Pancreas (tissue), 10 donors: ENCODE measurements around the gene CCDC15. TPM values are rescaled to one million over a fixed set of nuclear protein-coding genes. Genes with fewer than 3 reads are reported as not detected.

Source experiments
- ATAC-seq, 4 donors: fragments of 200-7000 bp; cut with Tn5 transposase; one replicate each; pipeline versions ENCODE4 v1.8.0 to v1.9.1; 2020; ENCODE audit warnings: mild to moderate bottlenecking in 4 of 4, moderate library complexity in 4 of 4
- DNase-seq, 6 donors: peaks; one replicate each; pipeline ENCODE4 v3.0.0-alpha.2; 2020
- FAIRE-seq: peaks from 2 replicates; lab custom pipeline; 2012; peaks lifted over from hg19 to GRCh38; lab: Jason Lieb, UNC
- H3K27ac ChIP-seq, 4 donors: fragments of 200-600 bp; sonication (generic); 1 replicate in 3 of 4; 2 replicates in 1 of 4; pipeline versions ENCODE4 v1.5.0 to v1.8.0; 2020
- H3K27me3 ChIP-seq, 4 donors: fragments of 200-600 bp; one replicate each; pipeline ENCODE4 v1.8.0; 2021
- H3K36me3 ChIP-seq, 3 donors: fragments of 200-600 bp; sonication (generic) in 1 of 3; one replicate each; pipeline versions ENCODE4 v1.5.0 to v1.8.0; 2020 to 2021
- H3K4me1 ChIP-seq, 3 donors: fragments of 200-600 bp; one replicate each; pipeline ENCODE4 v1.8.0; 2021
- H3K4me3 ChIP-seq, 4 donors: fragments of 200-600 bp; sonication (generic) in 2 of 4; one replicate each; pipeline versions ENCODE4 v1.5.0 to v1.8.0; 2020 to 2021
- H3K9me3 ChIP-seq, 4 donors: fragments of 200-600 bp; one replicate each; pipeline ENCODE4 v1.8.0; 2021
- WGBS, 2 donors: extraction: QIAGEN DNeasy Blood & Tissue Kit; methylation state at CpG; one replicate each; pipeline ENCODE4 v1.1.7; 2013; 5-methylcytosine and 5-hydroxymethylcytosine counted together
- intact Hi-C, 3 donors: fragments of 100-400 bp; cut with DNase I; formaldehyde crosslinking; loops; one replicate each; pipeline versions ENCODE4 v1.11.1 to v1.14.2; 2022
- polyA plus RNA-seq, 2 donors: library from polyadenylated mRNA; stranded (reverse); fragments of 200-250 nt; gene quantifications; one replicate each; pipeline ENCODE4 v1.2.3, GENCODE V29; 2013
- total RNA-seq, 6 donors: library from RNA; stranded (reverse); fragmentation: NEBNext Ultra II Directional in 4 of 6; extraction: Animal tissue kit (Norgen Biotek cat#: 25700) in 4 of 6; gene quantifications; one replicate each; pipeline versions ENCODE4 v1.2.1 to v1.2.4, GENCODE V29; 2021 to 2023
- TF ChIP-seq, protein P1 (sequence below), 4 donors: fragments of 200-600 bp; sonication (generic) in 3 of 4; IDR thresholded peaks; one replicate each; pipeline versions ENCODE4 v1.5.0 to v1.8.0; 2021; ENCODE audit warnings: antibody characterized with exemption in 4 of 4
- donor health status: healthy with polysubstance abuse.
- donor health status: DM: no; HTN: no; CAD: no; lungs with moderate emphysema.
- donor health status: DM: no; HTN: no; CAD: no.
- donor health status: control.
- donor health status: control.
- donor health status: Bipolar disorder and iron deficiency.
- donor health status: DM: yes; HTN: yes; CAD: no.
- donor health status: DM: no; HTN: no; CAD: no.
- donor health status: DM: no; HTN: no; CAD: no.
- donor health status: DM: yes; HTN: yes; CAD: no.

The CCDC15 gene
- total and polyA plus RNA-seq, 8 donors: 0.23 to 1.4 (median 0.73) TPM

DNA sequence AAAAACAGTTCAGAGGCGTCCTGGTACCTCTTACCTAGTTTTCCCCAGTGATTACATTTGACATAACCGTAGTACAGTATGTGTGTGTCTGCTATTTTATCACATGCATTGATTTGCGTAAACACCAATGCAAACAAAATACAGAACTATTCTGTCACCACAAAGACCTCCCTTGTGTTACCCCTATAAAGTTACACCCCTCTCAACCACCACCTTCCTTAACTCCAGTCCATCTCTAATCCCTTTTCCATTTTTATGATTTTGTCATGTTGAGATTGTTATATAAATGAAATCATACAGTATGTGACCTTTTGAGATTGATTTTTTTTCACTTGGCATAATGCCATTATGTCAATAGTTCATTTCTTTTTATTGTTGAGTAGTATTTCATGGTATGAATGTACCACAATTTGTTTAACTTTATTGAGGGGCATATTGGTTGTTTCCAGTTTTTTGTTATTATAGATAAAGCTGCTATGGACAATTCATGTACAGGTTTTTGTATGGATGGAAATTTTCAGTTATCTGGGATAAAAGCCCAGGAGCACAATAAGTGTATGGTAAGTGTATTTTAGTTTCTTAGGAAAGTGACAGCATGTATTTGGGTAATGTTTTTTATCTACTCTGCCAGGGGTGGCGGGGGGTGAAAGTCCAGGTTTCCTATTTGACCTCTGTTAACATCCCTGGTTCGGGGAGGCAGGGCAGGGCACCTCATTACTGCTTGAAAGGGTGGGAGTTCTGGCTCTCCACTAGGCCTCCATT, 103.1 kb downstream of the CCDC15 start:
- no peaks in the 10 kb centered on the region for H3K4me1 ChIP-seq
- no peak overlapping the region for H3K4me3 ChIP-seq
- intact Hi-C loops: no loop called here
- H3K27ac ChIP-seq: no peak overlapping the region
- ATAC-seq (no peak), DNase-seq (no peak), FAIRE-seq (no peak)
- no peaks in the 10 kb centered on the region for H3K36me3 ChIP-seq
- H3K27me3 ChIP-seq: no peaks in the 10 kb centered on the region
- H3K9me3 ChIP-seq: no peaks in the 10 kb centered on the region
- WGBS, 2 donors: 67 to 68% methylated on average over 5 of the region's 5 CpGs
- TF ChIP-seq, protein P1, sequence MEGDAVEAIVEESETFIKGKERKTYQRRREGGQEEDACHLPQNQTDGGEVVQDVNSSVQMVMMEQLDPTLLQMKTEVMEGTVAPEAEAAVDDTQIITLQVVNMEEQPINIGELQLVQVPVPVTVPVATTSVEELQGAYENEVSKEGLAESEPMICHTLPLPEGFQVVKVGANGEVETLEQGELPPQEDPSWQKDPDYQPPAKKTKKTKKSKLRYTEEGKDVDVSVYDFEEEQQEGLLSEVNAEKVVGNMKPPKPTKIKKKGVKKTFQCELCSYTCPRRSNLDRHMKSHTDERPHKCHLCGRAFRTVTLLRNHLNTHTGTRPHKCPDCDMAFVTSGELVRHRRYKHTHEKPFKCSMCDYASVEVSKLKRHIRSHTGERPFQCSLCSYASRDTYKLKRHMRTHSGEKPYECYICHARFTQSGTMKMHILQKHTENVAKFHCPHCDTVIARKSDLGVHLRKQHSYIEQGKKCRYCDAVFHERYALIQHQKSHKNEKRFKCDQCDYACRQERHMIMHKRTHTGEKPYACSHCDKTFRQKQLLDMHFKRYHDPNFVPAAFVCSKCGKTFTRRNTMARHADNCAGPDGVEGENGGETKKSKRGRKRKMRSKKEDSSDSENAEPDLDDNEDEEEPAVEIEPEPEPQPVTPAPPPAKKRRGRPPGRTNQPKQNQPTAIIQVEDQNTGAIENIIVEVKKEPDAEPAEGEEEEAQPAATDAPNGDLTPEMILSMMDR (IDR thresholded peaks at IDR 0.05): no peak

DNA sequence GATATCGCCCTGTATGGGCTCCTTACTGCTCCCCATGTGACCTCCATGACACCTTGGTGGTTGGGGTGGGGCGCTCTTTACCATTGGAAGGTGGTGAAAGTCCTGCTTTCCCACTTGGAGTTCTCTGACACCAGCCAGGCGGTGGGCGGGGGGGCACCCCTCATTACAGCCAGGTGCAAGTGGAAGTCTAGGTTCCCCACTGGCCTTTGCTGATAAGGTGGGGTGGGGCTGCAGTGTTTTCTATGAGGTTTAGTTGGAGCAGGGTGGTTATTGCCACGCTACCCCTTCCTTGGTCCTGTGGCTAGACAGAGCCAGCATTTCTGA, 103.7 kb downstream of the CCDC15 start:
- no peak for FAIRE-seq
- 95 to 96% methylated on average over 5 of the region's 5 CpGs for WGBS, 2 donors
- Histone ChIP-seq H3K36me3 (no peaks in the 10 kb centered on the region), H3K9me3 (no peaks in the 10 kb centered on the region), H3K4me1 (no peaks in the 10 kb centered on the region), H3K27me3 (no peaks in the 10 kb centered on the region), H3K27ac (no peak overlapping the region), H3K4me3 (no peak overlapping the region)
- TF ChIP-seq, protein P1 (IDR thresholded peaks at IDR 0.05): no peak
- intact Hi-C loops: no loop called here
- no peak for ATAC-seq
- DNase-seq: peak in 1 of 6 donors; percentile 29

DNA sequence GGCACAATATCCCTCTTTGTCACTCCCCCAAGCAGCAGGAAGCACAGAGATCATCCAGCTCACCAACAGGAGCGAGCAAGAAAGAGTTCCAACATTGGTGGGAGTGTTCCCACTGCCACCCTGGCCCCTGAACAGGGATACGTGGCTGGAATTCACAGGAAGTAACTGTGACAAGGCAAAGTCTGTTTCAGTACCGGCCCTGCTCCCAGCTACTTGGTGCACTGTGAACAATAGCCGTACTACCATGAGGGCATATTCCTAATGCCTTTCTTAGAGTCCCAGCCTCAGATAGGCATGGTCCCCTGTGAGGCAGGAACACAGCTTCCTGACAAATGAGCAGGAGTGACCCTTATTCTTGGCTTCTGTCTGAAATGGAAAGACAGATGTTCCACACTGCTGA, 107.3 kb downstream of the CCDC15 start:
- 69 to 77% methylated on average over 4 of the region's 4 CpGs for WGBS, 2 donors
- intact Hi-C loops: no loop called here
- H3K9me3 ChIP-seq: no peaks in the 10 kb centered on the region
- TF ChIP-seq, protein P1 (IDR thresholded peaks at IDR 0.05): no peak
- ATAC-seq: no peak
- no peaks in the 10 kb centered on the region for H3K27me3 ChIP-seq
- FAIRE-seq: no peak
- H3K36me3 ChIP-seq: no peaks in the 10 kb centered on the region
- H3K4me1 ChIP-seq: peaks cover 5 to 6% (median 5%) of the 10 kb centered on the region in 3 donors
- DNase-seq: no peak
- no peak overlapping the region for H3K27ac ChIP-seq
- no peak overlapping the region for H3K4me3 ChIP-seq

DNA sequence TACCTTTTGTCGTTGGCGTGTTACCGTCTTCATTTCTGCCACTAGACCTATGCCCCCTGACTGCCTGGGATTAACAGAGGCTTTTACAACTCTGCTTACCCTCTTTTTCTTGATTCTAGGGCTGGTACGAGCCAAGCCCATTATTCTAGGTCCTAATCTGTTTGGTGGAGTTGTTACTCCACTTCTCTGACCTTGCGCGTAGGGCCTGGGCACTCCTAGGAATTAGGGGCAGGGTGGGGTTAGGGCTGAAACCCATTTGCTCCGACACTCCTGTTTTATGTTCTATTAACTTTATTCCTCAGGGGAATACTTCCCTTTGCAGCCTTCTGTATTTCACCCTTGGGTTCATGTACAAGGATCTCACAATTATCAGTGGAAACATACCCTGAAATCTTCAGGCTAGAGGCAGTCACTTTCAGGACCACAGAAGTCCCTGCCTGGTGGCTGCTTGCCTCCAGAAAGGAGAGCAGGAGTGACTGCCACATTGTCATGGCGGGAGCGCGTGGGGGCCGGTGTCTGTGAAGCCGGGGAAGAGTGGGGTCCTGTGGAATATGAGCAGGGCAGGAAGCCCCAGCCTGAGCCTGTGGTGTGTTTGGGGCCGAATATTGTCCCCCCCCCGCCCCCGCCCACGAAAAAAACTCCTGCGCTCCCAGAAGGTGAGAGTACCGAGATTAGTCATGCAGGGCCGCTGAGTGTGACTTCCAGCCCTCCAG, 108.4 kb downstream of the CCDC15 start:
- no peaks in the 10 kb centered on the region for H3K9me3 ChIP-seq
- TF ChIP-seq, protein P1 (IDR thresholded peaks at IDR 0.05): no peak
- H3K36me3 ChIP-seq: no peaks in the 10 kb centered on the region
- FAIRE-seq: no peak
- H3K27ac ChIP-seq: peak overlapping the region in 2 of 4 donors; percentile 33 to 63
- peak overlapping the region; percentile 45 to 55 (median 50) for H3K4me3 ChIP-seq
- intact Hi-C loops: no loop called here
- H3K4me1 ChIP-seq: peaks cover 5 to 6% (median 5%) of the 10 kb centered on the region in 3 donors
- peaks cover 0 to 5% (median 0%) of the 10 kb centered on the region in 4 donors for H3K27me3 ChIP-seq
- DNase-seq: peak in 2 of 6 donors; percentile 66
- ATAC-seq: peak; percentile 6 to 39 (median 26)
- WGBS, 2 donors: 52% methylated on average over 18 to 19 of the region's 19 CpGs
